Inferior parietal cortex (tissue), 1 donor: ENCODE measurements around the gene ENDOV.

Source experiments
- DNase-seq: peaks from one replicate; pipeline ENCODE4 v3.0.0-alpha.2; 2016; ENCODE audit errors: extremely low spot score

ENDOV gene

GRCh38 chr17:80485846-80486245 lies 70.9 kb downstream of the ENDOV start:
- DNase-seq = no peak

DNA sequence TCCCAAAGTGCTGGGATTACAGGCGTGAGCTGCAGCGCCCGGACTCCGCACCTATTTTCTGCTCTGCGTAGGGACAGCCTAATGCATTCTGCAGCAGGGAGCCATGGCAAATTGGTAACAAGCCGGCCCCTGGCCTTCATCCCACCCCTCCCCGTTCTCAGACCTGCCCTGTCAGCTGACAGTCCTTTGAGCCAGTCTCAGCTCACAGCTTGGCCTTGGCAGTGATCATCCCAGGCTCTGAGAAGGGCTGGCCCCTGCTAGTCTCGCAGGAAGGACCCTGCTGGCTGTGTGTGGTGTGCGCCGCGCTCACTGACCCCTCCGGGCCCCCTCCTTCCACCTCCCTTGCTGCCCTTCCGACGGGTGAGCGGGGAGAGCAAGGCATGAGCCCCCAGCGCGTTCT lies 71.7 kb downstream of the ENDOV start:
- no peak for DNase-seq

DNA sequence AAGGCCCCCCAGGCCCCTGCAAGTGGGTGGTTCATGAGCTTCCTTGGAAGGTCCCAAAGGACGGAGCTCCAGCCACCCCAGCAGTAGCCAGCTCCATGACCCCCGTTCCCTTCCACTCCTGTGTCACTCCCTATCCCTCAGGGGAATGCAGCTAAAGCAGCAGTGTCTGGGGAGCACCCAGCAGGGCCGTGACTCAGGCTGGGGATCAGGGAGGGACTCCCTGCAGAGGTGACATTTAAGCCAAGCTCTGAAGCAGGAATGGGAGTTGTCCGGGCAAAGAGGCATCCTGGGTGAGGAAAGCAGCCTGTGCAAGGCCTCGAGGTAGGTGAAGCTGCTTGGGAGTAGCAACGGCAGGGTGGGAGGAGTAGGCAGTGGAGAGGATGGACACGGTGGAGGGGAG lies 72.5 kb downstream of the ENDOV start:
- DNase-seq = no peak
